NCI-H345 (cell line): ENCODE measurements around the gene NDUFB3.

Experiments
- DNase-seq: peaks from one replicate; lab custom pipeline; 2025; lab: John Stamatoyannopoulos, UW

Gene NDUFB3

GRCh38 chr2:201128933-201129505 lies 57.2 kb downstream of the NDUFB3 start:
- no peak for DNase-seq

DNA sequence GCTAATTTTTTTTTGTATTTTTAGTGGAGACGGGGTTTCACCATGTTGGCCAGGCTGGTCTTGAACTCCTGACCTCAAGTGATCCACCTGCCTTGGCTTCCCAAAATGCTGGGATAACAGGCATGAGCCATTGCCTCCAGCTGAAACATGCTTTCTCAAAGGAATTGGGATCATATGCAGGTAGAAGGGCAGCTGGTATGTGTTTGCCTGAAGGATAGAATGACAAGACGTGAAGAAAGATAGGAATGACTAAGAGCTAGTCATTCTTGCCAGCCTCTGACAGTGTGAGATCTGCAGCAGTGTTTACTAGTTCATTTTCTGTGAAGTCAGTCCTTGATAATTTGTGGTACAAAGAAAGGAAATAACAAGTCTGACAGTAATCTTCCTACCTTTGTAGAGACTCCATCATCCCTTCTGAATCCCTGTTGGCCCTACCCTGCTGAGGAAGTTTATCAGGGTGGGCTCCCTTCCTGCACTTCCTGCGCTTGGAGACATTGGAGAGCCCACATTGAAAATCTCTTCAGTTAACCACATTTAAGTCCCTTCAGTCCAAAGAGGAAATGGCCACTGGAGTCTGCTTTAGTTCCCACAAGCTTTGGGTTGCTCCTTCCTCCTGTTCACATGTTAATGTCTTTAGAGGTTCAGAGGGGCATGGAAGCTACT lies 58.9 kb downstream of the NDUFB3 start:
- DNase-seq, result no peak

DNA sequence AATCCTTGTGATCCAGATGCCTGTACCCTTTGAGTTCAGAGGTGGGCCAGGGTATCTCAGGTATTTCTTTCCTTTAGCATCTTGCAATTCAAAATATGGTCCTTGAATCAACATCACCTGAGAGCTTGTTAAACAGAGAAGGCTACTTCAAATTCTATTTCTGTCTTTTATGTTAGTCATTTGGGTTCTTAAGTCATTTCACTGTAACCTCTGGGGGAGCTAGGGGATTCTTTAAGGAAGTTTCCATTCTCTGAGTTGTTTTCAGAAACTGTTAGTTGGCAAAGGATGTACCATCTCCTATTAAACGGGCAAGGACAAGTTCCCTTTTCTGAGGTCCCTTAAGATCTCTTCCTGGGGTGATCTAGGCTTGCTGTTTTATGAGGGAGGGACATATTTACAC lies 60.7 kb downstream of the NDUFB3 start:
- no peak for DNase-seq
